SK-N-SH (cell line): Measurements from ENCODE around the gene MYO5C. TPM values are rescaled to one million over a fixed set of nuclear protein-coding genes. Genes with fewer than 3 reads are reported as not detected.

Experiments used
- CTCF ChIA-PET: fragments of 300-600, 350-600 bp; formaldehyde crosslinking; extraction: SDS; loops from one replicate; lab custom pipeline; 2021; lab: Yijun Ruan, JAX
- POLR2A ChIA-PET: fragments of 350-600 bp; sonication (Branson Sonifier 250); formaldehyde crosslinking; extraction: SDS; loops from one replicate; lab custom pipeline; 2020; ENCODE audit warnings: antibody characterized with exemption, inconsistent platforms; lab: Yijun Ruan, JAX
- DNase-seq: peaks from one replicate; pipeline ENCODE4 v3.0.0; 2012
- H2AFZ ChIP-seq: fragments of 200-600 bp; sonication (generic); 2 replicates; pipeline ENCODE4 v1.8.1; 2016; ENCODE audit warnings: antibody characterized with exemption, mild to moderate bottlenecking, low read depth
- H3F3A ChIP-seq: fragments of 200-600 bp; sonication (generic); replicated peaks from 2 replicates; pipeline ENCODE3; 2016; ENCODE audit warnings: antibody characterized with exemption, mild to moderate bottlenecking; ENCODE audit not compliant: insufficient read depth
- H3K27ac ChIP-seq, 2 experiments: fragments of 200-500 bp in 1 of 2; fragments of 200-600 bp in 1 of 2; sonication (Bioruptor generic) in 1 of 2; sonication (generic), shearing (Covaris generic) in 1 of 2; 2 replicates each; pipeline versions ENCODE4 v1.5.1 to v1.6.1; 2014 to 2016; ENCODE audit warnings: low read depth in 2 of 2, inconsistent platforms in 1 of 2, low read length in 1 of 2, mild to moderate bottlenecking in 1 of 2, mixed read lengths in 1 of 2
- H3K27me3 ChIP-seq: fragments of 200-600 bp; sonication (generic), shearing (Covaris generic); 2 replicates; pipeline ENCODE4 v1.6.1; 2016; ENCODE audit warnings: mixed run types; ENCODE audit not compliant: insufficient read depth
- H3K36me3 ChIP-seq, 2 experiments: fragments of 200-500 bp in 1 of 2; fragments of 200-600 bp in 1 of 2; sonication (Bioruptor generic) in 1 of 2; sonication (generic) in 1 of 2; replicated peaks in 1 of 2; 2 replicates each; pipeline versions ENCODE3 to v1.5.1; 2014 to 2016; ENCODE audit warnings: low read length in 1 of 2, mild to moderate bottlenecking in 1 of 2; ENCODE audit not compliant: insufficient read depth in 2 of 2, control insufficient read depth in 1 of 2
- H3K4me1 ChIP-seq, 2 experiments: fragments of 200-500 bp in 1 of 2; fragments of 200-600 bp in 1 of 2; sonication (Bioruptor generic) in 1 of 2; sonication (generic), shearing (Covaris generic) in 1 of 2; 2 replicates each; pipeline versions ENCODE4 v1.5.1 to v1.6.1; 2014 to 2016; ENCODE audit warnings: low read depth in 1 of 2, low read length in 1 of 2, mixed run types in 1 of 2; ENCODE audit not compliant: insufficient read depth in 2 of 2, control insufficient read depth in 1 of 2
- H3K4me2 ChIP-seq: fragments of 200-600 bp; sonication (generic), shearing (Covaris generic); 2 replicates; pipeline ENCODE4 v1.6.1; 2017; ENCODE audit warnings: mixed run types
- H3K4me3 ChIP-seq, 2 experiments: fragments of 200-500 bp in 1 of 2; fragments of 200-600 bp in 1 of 2; sonication (Bioruptor generic) in 1 of 2; sonication (generic), shearing (Covaris generic) in 1 of 2; 2 replicates each; pipeline versions ENCODE4 v1.5.1 to v1.8.1; 2014 to 2016; ENCODE audit warnings: low read depth in 2 of 2, inconsistent platforms in 1 of 2, low read length in 1 of 2, mild to moderate bottlenecking in 1 of 2, mixed read lengths in 1 of 2, moderate library complexity in 1 of 2
- H3K79me2 ChIP-seq: fragments of 200-600 bp; sonication (generic); 2 replicates; pipeline ENCODE4 v1.8.1; 2017; ENCODE audit warnings: mild to moderate bottlenecking; ENCODE audit not compliant: insufficient read depth
- H3K9ac ChIP-seq: fragments of 200-600 bp; sonication (generic); 2 replicates; pipeline ENCODE4 v1.6.1; 2017; ENCODE audit warnings: mixed run types
- H3K9me2 ChIP-seq: fragments of 200-600 bp; sonication (generic); 2 replicates; pipeline ENCODE4 v1.6.1; 2017; ENCODE audit warnings: mixed run types
- H3K9me3 ChIP-seq: fragments of 200-600 bp; sonication (generic); 2 replicates; pipeline ENCODE4 v1.6.1; 2017; ENCODE audit warnings: mixed run types, mild to moderate bottlenecking, moderate library complexity
- H4K20me1 ChIP-seq: fragments of 200-600 bp; sonication (generic); 2 replicates; pipeline ENCODE4 v1.6.1; 2017; ENCODE audit warnings: mild to moderate bottlenecking, mixed run types; ENCODE audit not compliant: insufficient read depth
- CHD2 ChIP-seq: fragments of 150-350 bp; IDR thresholded peaks from 2 replicates; pipeline ENCODE4 v1.6.1; 2018; ENCODE audit warnings: low read length; ENCODE audit not compliant: partially characterized antibody
- CTCF ChIP-seq: fragments of 200-600 bp; sonication (generic); IDR thresholded peaks from 2 replicates; pipeline ENCODE4 v1.6.1; 2017; ENCODE audit warnings: antibody characterized with exemption, mild to moderate bottlenecking, moderate library complexity
- ELF1 ChIP-seq: IDR thresholded peaks from 2 replicates; pipeline ENCODE4 v1.4.0; 2012
- EZH2phosphoT487 ChIP-seq: fragments of 200-600 bp; sonication (generic); IDR thresholded peaks from 2 replicates; pipeline ENCODE4 v1.6.1; 2017; ENCODE audit warnings: low read depth, mixed run types, mild to moderate bottlenecking, antibody characterized with exemption, moderate library complexity, borderline replicate concordance
- FOXJ3 ChIP-seq: sonication (generic); formaldehyde crosslinking; IDR thresholded peaks from 2 replicates; pipeline ENCODE4 v1.5.1; 2020; ENCODE audit warnings: mild to moderate bottlenecking, missing genetic modification reagents
- GABPA ChIP-seq: IDR thresholded peaks from 2 replicates; pipeline ENCODE4 v1.4.0; 2012; ENCODE audit warnings: low read depth, mild to moderate bottlenecking
- GATA2 ChIP-seq: sonication (generic); formaldehyde crosslinking; IDR thresholded peaks from 2 replicates; pipeline ENCODE4 v1.5.0; 2020; ENCODE audit warnings: mild to moderate bottlenecking, missing genetic modification reagents
- JUND ChIP-seq: IDR thresholded peaks from 2 replicates; pipeline ENCODE4 v1.4.0; 2012
- MAX ChIP-seq: IDR thresholded peaks from 2 replicates; pipeline ENCODE4 v1.4.0; 2012; ENCODE audit warnings: low read depth
- MXI1 ChIP-seq: IDR thresholded peaks from 2 replicates; pipeline ENCODE4 v1.6.1; 2012; ENCODE audit warnings: mild to moderate bottlenecking, low read depth, low read length, improper control_type of control experiment
- PBX3 ChIP-seq: IDR thresholded peaks from 2 replicates; pipeline ENCODE4; 2012
- RCOR1 ChIP-seq: fragments of 150-350 bp; IDR thresholded peaks from 2 replicates; pipeline ENCODE4 v1.6.1; 2017; ENCODE audit warnings: antibody characterized with exemption, low read length
- REST ChIP-seq: IDR thresholded peaks from 2 replicates; pipeline ENCODE4 v1.6.1; 2012; ENCODE audit warnings: mild to moderate bottlenecking, low read depth, low read length, moderate library complexity
- RXRA ChIP-seq: IDR thresholded peaks from 2 replicates; pipeline ENCODE4 v1.4.0; 2012; ENCODE audit warnings: low read depth, mild to moderate bottlenecking, borderline replicate concordance
- SMC3 ChIP-seq: IDR thresholded peaks from 2 replicates; pipeline ENCODE4 v1.6.1; 2012; ENCODE audit warnings: low read depth, low read length, improper control_type of control experiment
- TAF1 ChIP-seq: IDR thresholded peaks from 2 replicates; pipeline ENCODE4 v1.6.1; 2012; ENCODE audit warnings: low read depth, mild to moderate bottlenecking, low read length, moderate library complexity, borderline replicate concordance
- USF2 ChIP-seq: fragments of 150-350 bp; IDR thresholded peaks from 2 replicates; pipeline ENCODE4 v1.6.1; 2017; ENCODE audit warnings: antibody characterized with exemption, low read length, low read depth, borderline replicate concordance
- ZBTB33 ChIP-seq: IDR thresholded peaks from 2 replicates; pipeline ENCODE4 v1.4.0; 2012; ENCODE audit warnings: low read depth, borderline replicate concordance
- WGBS: methylation state at CpG from one replicate; pipeline ENCODE4 v1.1.6; 2017; ENCODE audit warnings: low lambda C conversion rate; 5-methylcytosine and 5-hydroxymethylcytosine counted together
- polyA plus RNA-seq, 3 experiments: library from polyadenylated mRNA; depleted of rRNA; stranded (reverse); fragments of >200 nt; gene quantifications; 2 replicates each; pipeline ENCODE4 v1.2.3, GENCODE V29; 2012

The MYO5C gene
- polyA plus RNA-seq, 1 of the 3 experiments (the other 2 are of a cell fraction) = 0.99 TPM

- Histone ChIP-seq H2AFZ (no peak overlapping the region), H3F3A (no peaks in the 10 kb centered on the region), H3K4me2 (no peak overlapping the region), H3K79me2 (no peaks in the 10 kb centered on the region), H4K20me1 (no peaks in the 10 kb centered on the region), H3K9me3 (no peaks in the 10 kb centered on the region), H3K4me3 (no peak overlapping the region), H3K27me3 (no peaks in the 10 kb centered on the region), H3K9ac (no peak overlapping the region), H3K9me2 (no peaks in the 10 kb centered on the region), H3K4me1 (no peaks in the 10 kb centered on the region), H3K36me3 (no peaks in the 10 kb centered on the region), H3K27ac (no peak overlapping the region)
- ChIA-PET POLR2A (no interaction called here), CTCF (no interaction called here)
- DNase-seq = no peak
- WGBS = 78% methylated on average over 12 of the region's 20 CpGs
- TF ChIP-seq FOXJ3 (CRISPR knock-in tag) (no peak), JUND (no peak), ZBTB33 (no peak), EZH2phosphoT487 (no peak), MXI1 (no peak), RXRA (no peak), GABPA (no peak), RCOR1 (no peak), USF2 (no peak), PBX3 (no peak), MAX (no peak), CHD2 (no peak), ELF1 (no peak)
Measured at GRCh38 chr15:52243697-52244555, 51.7 kb downstream of the MYO5C start.

GRCh38 chr15:52243286-52243685 lies 52.3 kb downstream of the MYO5C start:
- H3K9me2 ChIP-seq = no peaks in the 10 kb centered on the region
- 80% methylated on average over 6 of the region's 7 CpGs for WGBS
- TF ChIP-seq CTCF (no peak), MXI1 (no peak), REST (no peak), TAF1 (no peak), GATA2 (CRISPR knock-in tag) (no peak), SMC3 (no peak)

More at GRCh38 chr15:52243286-52243685, 52.3 kb downstream of the MYO5C start:
- Histone ChIP-seq H3K9me3 (no peaks in the 10 kb centered on the region), H3K36me3 (no peaks in the 10 kb centered on the region), H3K79me2 (no peaks in the 10 kb centered on the region), H3K4me2 (no peak overlapping the region), H4K20me1 (no peaks in the 10 kb centered on the region), H3K9ac (no peak overlapping the region), H3F3A (no peaks in the 10 kb centered on the region), H3K27ac (no peak overlapping the region), H3K4me1 (no peaks in the 10 kb centered on the region), H2AFZ (no peak overlapping the region), H3K27me3 (no peaks in the 10 kb centered on the region), H3K4me3 (no peak overlapping the region)
- ChIA-PET CTCF (no interaction called here), POLR2A (no interaction called here)
- DNase-seq = no peak
